HG02759 (cell line): Measurements from ENCODE around the gene ZNF618.

Experiments used
- ATAC-seq: cut with Tn5 transposase; IDR thresholded peaks from one replicate; pipeline ENCODE4 v1.9.1; 2021; ENCODE audit warnings: mild to moderate bottlenecking, moderate library complexity; ENCODE audit not compliant: unreplicated experiment

The ZNF618 gene

GRCh38 chr9:113932906-113933584 lies 56.9 kb downstream of the ZNF618 start:
- no peak for ATAC-seq

- no peak for ATAC-seq
Measured at GRCh38 chr9:113933671-113934070, 57.6 kb downstream of the ZNF618 start.

- ATAC-seq = no peak
Measured at GRCh38 chr9:113934167-113934828, 58.2 kb downstream of the ZNF618 start.

- ATAC-seq = no peak
Measured at GRCh38 chr9:113934829-113935676, 58.9 kb downstream of the ZNF618 start.

GRCh38 chr9:113935677-113936380 lies 59.7 kb downstream of the ZNF618 start:
- no peak for ATAC-seq

GRCh38 chr9:113940077-113940476 lies 64.0 kb downstream of the ZNF618 start:
- no peak for ATAC-seq

- no peak for ATAC-seq
Measured at GRCh38 chr9:113941056-113941455, 64.9 kb downstream of the ZNF618 start.

- no peak for ATAC-seq
Measured at GRCh38 chr9:113941526-113941925, 65.4 kb downstream of the ZNF618 start.

GRCh38 chr9:113943112-113944009 lies 67.3 kb downstream of the ZNF618 start:
- ATAC-seq = no peak

- ATAC-seq = no peak
Measured at GRCh38 chr9:113945784-113946183, 69.7 kb downstream of the ZNF618 start.

- ATAC-seq = no peak
Measured at GRCh38 chr9:113946496-113947115, 70.5 kb downstream of the ZNF618 start.

- no peak for ATAC-seq
Measured at GRCh38 chr9:113947941-113948340, 71.8 kb downstream of the ZNF618 start.

GRCh38 chr9:113948891-113949570 lies 72.9 kb downstream of the ZNF618 start:
- ATAC-seq = no peak

- no peak for ATAC-seq
Measured at GRCh38 chr9:113949571-113950078, 73.5 kb downstream of the ZNF618 start.

GRCh38 chr9:113950195-113951031 lies 74.3 kb downstream of the ZNF618 start:
- no peak for ATAC-seq

GRCh38 chr9:113951032-113951372 lies 74.9 kb downstream of the ZNF618 start:
- ATAC-seq = no peak

GRCh38 chr9:113952676-113953075 lies 76.6 kb downstream of the ZNF618 start:
- ATAC-seq = no peak

- no peak for ATAC-seq
Measured at GRCh38 chr9:113953531-113953930, 77.4 kb downstream of the ZNF618 start.
